HCT116 (cell line): ENCODE data around the gene MAP3K20. TPM values are rescaled to one million over a fixed set of nuclear protein-coding genes. Genes with fewer than 3 reads are reported as not detected.

Source experiments
- ATAC-seq: fragments of 200-7000 bp; cut with Tn5 transposase; 2 replicates; pipeline ENCODE4 v1.9.1; 2020; ENCODE audit warnings: mild to moderate bottlenecking, moderate library complexity
- BruUV-seq: library from RNA; stranded (reverse); fragments of 400-500 nt; replicated peaks from 2 replicates; lab custom pipeline; 2021; lab: Mats Ljungman, UMichigan
- CTCF ChIA-PET: fragments of 300-600 bp; sonication (Branson Sonifier 250); formaldehyde crosslinking; loops from one replicate; lab custom pipeline; 2021; ENCODE audit warnings: antibody characterized with exemption; lab: Charles Lee
- POLR2A ChIA-PET: fragments of 300-600, 350-600 bp; sonication (Branson Sonifier 250); formaldehyde crosslinking; loops from one replicate; lab custom pipeline; 2021; ENCODE audit warnings: antibody characterized with exemption; lab: Charles Lee
- RAD21 ChIA-PET, 2 experiments: fragments of 300-600 bp; sonication (Branson Sonifier 250); formaldehyde crosslinking; loops; one replicate each; lab custom pipeline; 2023; ENCODE audit warnings: low total read pairs in 2 of 2; ENCODE audit not compliant: uncharacterized antibody in 2 of 2, unreplicated experiment in 2 of 2, low non-redundant PET in 1 of 2; lab: Charles Lee
- DNase-seq: peaks from one replicate; pipeline ENCODE4 v3.0.0-alpha.2; 2010; ENCODE audit warnings: low read depth, low spot score
- H2AFZ ChIP-seq: fragments of 200-600 bp; shearing (Covaris generic), sonication (generic); 2 replicates; pipeline ENCODE4 v1.6.1; 2017; ENCODE audit warnings: low read depth, mixed run types, mixed read lengths, antibody characterized with exemption, low read length; ENCODE audit not compliant: poor library complexity, severe bottlenecking
- H3K27ac ChIP-seq: 2 replicates; pipeline ENCODE4 v1.5.1; 2012; ENCODE audit warnings: low read depth, low read length
- H3K27me3 ChIP-seq: fragments of 200-600 bp; sonication (generic); 2 replicates; pipeline ENCODE4 v1.6.1; 2016; ENCODE audit warnings: mixed run types, low read length, mixed read lengths; ENCODE audit not compliant: insufficient read depth
- H3K36me3 ChIP-seq, 2 experiments: fragments of 200-500 bp in 1 of 2; fragments of 200-600 bp in 1 of 2; sonication (Bioruptor generic) in 1 of 2; sonication (generic) in 1 of 2; 2 replicates each; pipeline versions ENCODE4 v1.5.1 to v1.6.1; 2014 to 2016; ENCODE audit warnings: low read length in 2 of 2, inconsistent platforms in 1 of 2, mixed read lengths in 1 of 2, mixed run types in 1 of 2; ENCODE audit not compliant: insufficient read depth in 2 of 2, control insufficient read depth in 1 of 2
- H3K4me1 ChIP-seq, 2 experiments: fragments of 200-600 bp in 1 of 2; sonication (generic) in 1 of 2; 2 replicates each; pipeline versions ENCODE4 v1.5.1 to v1.6.1; 2012 to 2017; ENCODE audit warnings: low read length in 2 of 2, inconsistent platforms in 1 of 2, mild to moderate bottlenecking in 1 of 2, mixed read lengths in 1 of 2, mixed run types in 1 of 2, moderate library complexity in 1 of 2; ENCODE audit not compliant: insufficient read depth in 2 of 2, control insufficient read depth in 1 of 2
- H3K4me2 ChIP-seq: fragments of 200-600 bp; sonication (generic); 2 replicates; pipeline ENCODE4 v1.6.1; 2017; ENCODE audit warnings: mixed run types, low read length, mixed read lengths
- H3K4me3 ChIP-seq, 2 experiments: fragments of 200-600 bp in 1 of 2; sonication (generic) in 1 of 2; replicated peaks in 1 of 2; 2 replicates each; pipeline ENCODE4 v1.5.1; 2011 to 2016; ENCODE audit warnings: low read length in 2 of 2, control low read depth in 1 of 2, low read depth in 1 of 2, mild to moderate bottlenecking in 1 of 2, mixed read lengths in 1 of 2, mixed run types in 1 of 2
- H3K79me2 ChIP-seq: fragments of 200-600 bp; sonication (generic); 2 replicates; pipeline ENCODE4 v1.6.1; 2017; ENCODE audit warnings: mild to moderate bottlenecking, mixed run types, low read length, moderate library complexity, mixed read lengths; ENCODE audit not compliant: insufficient read depth
- H3K9ac ChIP-seq: fragments of 200-600 bp; sonication (generic); 2 replicates; pipeline ENCODE4 v1.6.1; 2016; ENCODE audit warnings: low read length, mixed read lengths
- H3K9me2 ChIP-seq: fragments of 200-600 bp; sonication (generic), shearing (Covaris generic); 2 replicates; pipeline ENCODE4 v1.6.1; 2017; ENCODE audit warnings: mixed run types, mild to moderate bottlenecking, moderate library complexity; ENCODE audit not compliant: insufficient read depth
- H3K9me3 ChIP-seq, 2 experiments: fragments of 200-500 bp in 1 of 2; fragments of 200-600 bp in 1 of 2; sonication (Bioruptor generic) in 1 of 2; sonication (generic) in 1 of 2; 2 replicates each; pipeline ENCODE4 v1.6.1; 2014 to 2017; ENCODE audit warnings: low read length in 2 of 2, mixed read lengths in 2 of 2, inconsistent platforms in 1 of 2, low read depth in 1 of 2, mild to moderate bottlenecking in 1 of 2, mixed run types in 1 of 2, moderate library complexity in 1 of 2; ENCODE audit not compliant: control insufficient read depth in 1 of 2, insufficient read depth in 1 of 2
- H4K20me1 ChIP-seq: fragments of 200-600 bp; sonication (generic), shearing (Covaris generic); 2 replicates; pipeline ENCODE4 v1.6.1; 2017; ENCODE audit warnings: mixed run types, mild to moderate bottlenecking, moderate library complexity; ENCODE audit not compliant: insufficient read depth
- CBX3 ChIP-seq: IDR thresholded peaks from 2 replicates; pipeline ENCODE4 v1.6.1; 2012; ENCODE audit warnings: low read depth
- EGR1 ChIP-seq: IDR thresholded peaks from 2 replicates; pipeline ENCODE4 v1.6.1; 2012; ENCODE audit warnings: low read depth
- FOSL1 ChIP-seq: IDR thresholded peaks from 2 replicates; pipeline ENCODE4 v1.6.1; 2012; ENCODE audit warnings: low read depth
- JUND ChIP-seq: IDR thresholded peaks from 2 replicates; pipeline ENCODE4 v1.6.1; 2012
- POLR2AphosphoS5 ChIP-seq: IDR thresholded peaks from 2 replicates; pipeline ENCODE4 v1.6.1; 2011; ENCODE audit warnings: mild to moderate bottlenecking, low read depth, low read length, moderate library complexity
- RAD21 ChIP-seq: IDR thresholded peaks from 2 replicates; pipeline ENCODE4 v1.6.1; 2012; ENCODE audit warnings: low read depth, mild to moderate bottlenecking
- SP1 ChIP-seq: IDR thresholded peaks from 2 replicates; pipeline ENCODE4 v1.6.1; 2012; ENCODE audit warnings: low read depth
- TCF7L2 ChIP-seq: IDR thresholded peaks from 2 replicates; pipeline ENCODE4 v1.7.0; 2011; ENCODE audit warnings: borderline replicate concordance, inconsistent platforms; ENCODE audit not compliant: insufficient read depth, insufficient read length; ENCODE audit errors: extremely low read depth
- YY1 ChIP-seq: IDR thresholded peaks from 2 replicates; pipeline ENCODE4 v1.6.1; 2011; ENCODE audit warnings: low read length, low read depth, moderate library complexity, mild to moderate bottlenecking; ENCODE audit not compliant: insufficient replicate concordance; ENCODE audit errors: extremely low read depth
- intact Hi-C: fragments of 100-400 bp; cut with micrococcal nuclease; formaldehyde crosslinking; loops from 2 replicates; pipeline ENCODE4 v1.10.0; 2022
- total RNA-seq: library from RNA; stranded (reverse); gene quantifications from one replicate; pipeline ENCODE4 v1.2.1, GENCODE V29; 2021; ENCODE audit not compliant: unreplicated experiment
- TF ChIP-seq, protein P1 (sequence below): IDR thresholded peaks from 2 replicates; pipeline ENCODE4 v1.6.1; 2011; ENCODE audit warnings: mild to moderate bottlenecking, low read length, moderate library complexity; ENCODE audit not compliant: insufficient replicate concordance; ENCODE audit errors: extremely low read depth
- TF ChIP-seq, protein P2 (sequence below), 3 experiments: fragments of 200-600 bp in 1 of 3; sonication (generic) in 1 of 3; IDR thresholded peaks in 2 of 3; conservative IDR thresholded peaks in 1 of 3; 2 replicates each; pipeline ENCODE4 v1.5.1; 2012 to 2017; ENCODE audit warnings: low read depth in 2 of 3, low read length in 2 of 3, antibody characterized with exemption in 1 of 3, borderline replicate concordance in 1 of 3, control low read depth in 1 of 3, mild to moderate bottlenecking in 1 of 3, mixed read lengths in 1 of 3, mixed run types in 1 of 3, moderate library complexity in 1 of 3; ENCODE audit not compliant: insufficient read depth in 1 of 3
- TF ChIP-seq, protein P3 (sequence below): IDR thresholded peaks from 2 replicates; pipeline ENCODE4 v1.6.1; 2012; ENCODE audit warnings: low read depth
- TF ChIP-seq, protein P4 (sequence below): IDR thresholded peaks from 2 replicates; pipeline ENCODE4 v1.6.1; 2012

The MAP3K20 gene
- total RNA-seq, 1 experiment from 2014 or later = 40.0 TPM

DNA sequence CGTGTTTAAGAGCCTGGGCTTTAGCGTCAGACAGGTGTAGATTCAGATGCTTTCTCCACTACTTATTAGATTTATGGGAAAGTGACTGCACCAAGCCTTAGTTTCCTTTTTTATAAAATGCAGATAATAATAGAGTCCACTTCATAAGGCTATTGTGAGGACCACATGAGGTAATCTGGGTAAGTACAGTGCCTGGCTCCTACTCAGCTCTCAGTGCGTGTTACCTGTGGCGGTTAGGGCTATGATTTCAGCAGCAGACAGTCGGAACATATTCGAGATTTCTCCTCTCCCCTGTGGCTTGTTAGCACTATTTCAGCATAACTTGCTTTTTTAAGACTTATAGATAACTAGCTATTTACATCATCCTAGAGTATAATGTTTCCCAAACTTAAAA, 32.0 kb downstream of the MAP3K20 start:
- CTCF ChIA-PET = no interaction called here
- H3K9ac ChIP-seq = no peak overlapping the region
- no peaks in the 10 kb centered on the region for H3K27me3 ChIP-seq
- TF ChIP-seq YY1 (no peak), EGR1 (no peak), CBX3 (no peak), SP1 (no peak), RAD21 (no peak), JUND (no peak), FOSL1 (no peak), TCF7L2 (no peak), POLR2AphosphoS5 (no peak)
- TF ChIP-seq, protein P1, sequence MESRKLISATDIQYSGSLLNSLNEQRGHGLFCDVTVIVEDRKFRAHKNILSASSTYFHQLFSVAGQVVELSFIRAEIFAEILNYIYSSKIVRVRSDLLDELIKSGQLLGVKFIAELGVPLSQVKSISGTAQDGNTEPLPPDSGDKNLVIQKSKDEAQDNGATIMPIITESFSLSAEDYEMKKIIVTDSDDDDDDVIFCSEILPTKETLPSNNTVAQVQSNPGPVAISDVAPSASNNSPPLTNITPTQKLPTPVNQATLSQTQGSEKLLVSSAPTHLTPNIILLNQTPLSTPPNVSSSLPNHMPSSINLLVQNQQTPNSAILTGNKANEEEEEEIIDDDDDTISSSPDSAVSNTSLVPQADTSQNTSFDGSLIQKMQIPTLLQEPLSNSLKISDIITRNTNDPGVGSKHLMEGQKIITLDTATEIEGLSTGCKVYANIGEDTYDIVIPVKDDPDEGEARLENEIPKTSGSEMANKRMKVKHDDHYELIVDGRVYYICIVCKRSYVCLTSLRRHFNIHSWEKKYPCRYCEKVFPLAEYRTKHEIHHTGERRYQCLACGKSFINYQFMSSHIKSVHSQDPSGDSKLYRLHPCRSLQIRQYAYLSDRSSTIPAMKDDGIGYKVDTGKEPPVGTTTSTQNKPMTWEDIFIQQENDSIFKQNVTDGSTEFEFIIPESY = no peak
- TF ChIP-seq, protein P2, sequence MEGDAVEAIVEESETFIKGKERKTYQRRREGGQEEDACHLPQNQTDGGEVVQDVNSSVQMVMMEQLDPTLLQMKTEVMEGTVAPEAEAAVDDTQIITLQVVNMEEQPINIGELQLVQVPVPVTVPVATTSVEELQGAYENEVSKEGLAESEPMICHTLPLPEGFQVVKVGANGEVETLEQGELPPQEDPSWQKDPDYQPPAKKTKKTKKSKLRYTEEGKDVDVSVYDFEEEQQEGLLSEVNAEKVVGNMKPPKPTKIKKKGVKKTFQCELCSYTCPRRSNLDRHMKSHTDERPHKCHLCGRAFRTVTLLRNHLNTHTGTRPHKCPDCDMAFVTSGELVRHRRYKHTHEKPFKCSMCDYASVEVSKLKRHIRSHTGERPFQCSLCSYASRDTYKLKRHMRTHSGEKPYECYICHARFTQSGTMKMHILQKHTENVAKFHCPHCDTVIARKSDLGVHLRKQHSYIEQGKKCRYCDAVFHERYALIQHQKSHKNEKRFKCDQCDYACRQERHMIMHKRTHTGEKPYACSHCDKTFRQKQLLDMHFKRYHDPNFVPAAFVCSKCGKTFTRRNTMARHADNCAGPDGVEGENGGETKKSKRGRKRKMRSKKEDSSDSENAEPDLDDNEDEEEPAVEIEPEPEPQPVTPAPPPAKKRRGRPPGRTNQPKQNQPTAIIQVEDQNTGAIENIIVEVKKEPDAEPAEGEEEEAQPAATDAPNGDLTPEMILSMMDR (IDR thresholded peaks at IDR 0.05 in 2 of 3, conservative IDR thresholded peaks at IDR 0.05 in 1 of 3; ENCODE audit: borderline replicate concordance in 1 of 3, insufficient read depth in 1 of 3, low read depth in 2 of 3, low read length in 2 of 3) = no peak
- TF ChIP-seq, protein P3, sequence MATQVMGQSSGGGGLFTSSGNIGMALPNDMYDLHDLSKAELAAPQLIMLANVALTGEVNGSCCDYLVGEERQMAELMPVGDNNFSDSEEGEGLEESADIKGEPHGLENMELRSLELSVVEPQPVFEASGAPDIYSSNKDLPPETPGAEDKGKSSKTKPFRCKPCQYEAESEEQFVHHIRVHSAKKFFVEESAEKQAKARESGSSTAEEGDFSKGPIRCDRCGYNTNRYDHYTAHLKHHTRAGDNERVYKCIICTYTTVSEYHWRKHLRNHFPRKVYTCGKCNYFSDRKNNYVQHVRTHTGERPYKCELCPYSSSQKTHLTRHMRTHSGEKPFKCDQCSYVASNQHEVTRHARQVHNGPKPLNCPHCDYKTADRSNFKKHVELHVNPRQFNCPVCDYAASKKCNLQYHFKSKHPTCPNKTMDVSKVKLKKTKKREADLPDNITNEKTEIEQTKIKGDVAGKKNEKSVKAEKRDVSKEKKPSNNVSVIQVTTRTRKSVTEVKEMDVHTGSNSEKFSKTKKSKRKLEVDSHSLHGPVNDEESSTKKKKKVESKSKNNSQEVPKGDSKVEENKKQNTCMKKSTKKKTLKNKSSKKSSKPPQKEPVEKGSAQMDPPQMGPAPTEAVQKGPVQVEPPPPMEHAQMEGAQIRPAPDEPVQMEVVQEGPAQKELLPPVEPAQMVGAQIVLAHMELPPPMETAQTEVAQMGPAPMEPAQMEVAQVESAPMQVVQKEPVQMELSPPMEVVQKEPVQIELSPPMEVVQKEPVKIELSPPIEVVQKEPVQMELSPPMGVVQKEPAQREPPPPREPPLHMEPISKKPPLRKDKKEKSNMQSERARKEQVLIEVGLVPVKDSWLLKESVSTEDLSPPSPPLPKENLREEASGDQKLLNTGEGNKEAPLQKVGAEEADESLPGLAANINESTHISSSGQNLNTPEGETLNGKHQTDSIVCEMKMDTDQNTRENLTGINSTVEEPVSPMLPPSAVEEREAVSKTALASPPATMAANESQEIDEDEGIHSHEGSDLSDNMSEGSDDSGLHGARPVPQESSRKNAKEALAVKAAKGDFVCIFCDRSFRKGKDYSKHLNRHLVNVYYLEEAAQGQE = no peak
- TF ChIP-seq, protein P4, sequence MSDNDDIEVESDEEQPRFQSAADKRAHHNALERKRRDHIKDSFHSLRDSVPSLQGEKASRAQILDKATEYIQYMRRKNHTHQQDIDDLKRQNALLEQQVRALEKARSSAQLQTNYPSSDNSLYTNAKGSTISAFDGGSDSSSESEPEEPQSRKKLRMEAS = no peak
- TF ChIP-seq, all 23 proteins: peak for 0
- RAD21 ChIA-PET = no interaction called here
- no peak overlapping the region for H3K27ac ChIP-seq
- no peaks in the 10 kb centered on the region for H3K9me3 ChIP-seq
- H3K79me2 ChIP-seq = peaks cover 6% of the 10 kb centered on the region
- no peaks in the 10 kb centered on the region for H3K36me3 ChIP-seq
- no peaks in the 10 kb centered on the region for H3K9me2 ChIP-seq
- no peak overlapping the region for H3K4me3 ChIP-seq
- POLR2A ChIA-PET = no interaction called here
- H3K4me2 ChIP-seq = no peak overlapping the region
- no TSS peak for BruUV-seq
- intact Hi-C loops = no loop called here
- ATAC-seq = no peak
- H3K4me1 ChIP-seq = peaks cover 4 to 5% of the 10 kb centered on the region in 2 experiments
- H2AFZ ChIP-seq = no peak overlapping the region
- H4K20me1 ChIP-seq = 0 out of 2 replicates have a peak, but pooled peaks cover 3% of the 10 kb centered on the region
- no peak for DNase-seq
